ENCODE data around the gene SMIM32. TPM values are rescaled to one million over a fixed set of nuclear protein-coding genes. Genes with fewer than 3 reads are reported as not detected.

SMIM32 gene
- total and polyA plus RNA-seq, 4 donors = 0.02 TPM; not detected in 3

GRCh38 chr5:136213919-136214493, 21.0 kb upstream of the SMIM32 start:
- H3K36me3 ChIP-seq (ENCODE audit: control insufficient read depth in 4 of 4, insufficient read depth in 3 of 4, low read depth in 1 of 4, low read length in 3 of 4) = no peaks in the 10 kb centered on the region
- DNase-seq (ENCODE audit: low spot score) = no peak
- peaks cover 0 to 5% (median 0%) of the 10 kb centered on the region in 4 donors for H3K27me3 ChIP-seq (ENCODE audit: control insufficient read depth in 4 of 4, insufficient read depth in 4 of 4, low read length in 3 of 4)
- H3K4me3 ChIP-seq (ENCODE audit: low read depth in 1 of 3, low read length in 3 of 3) = no peak overlapping the region
- H3K9me3 ChIP-seq (ENCODE audit: control insufficient read depth in 4 of 4, low read length in 3 of 4) = no peaks in the 10 kb centered on the region
- WGBS = 72% methylated on average over 9 of the region's 9 CpGs
- no peaks in the 10 kb centered on the region for H3K4me1 ChIP-seq (ENCODE audit: control insufficient read depth in 4 of 4, insufficient read depth in 4 of 4, low read length in 3 of 4)
- TF ChIP-seq TAF1 (conservative IDR thresholded peaks at IDR 0.05) (no peak), YY1 (IDR thresholded peaks at IDR 0.05) (no peak), HNF4G (IDR thresholded peaks at IDR 0.05) (no peak), HNF4A (conservative IDR thresholded peaks at IDR 0.05) (no peak), RXRA (IDR thresholded peaks at IDR 0.05) (no peak), EGR1 (IDR thresholded peaks at IDR 0.05; ENCODE audit: low read depth in 2 of 2) (no peak), CTCF (IDR thresholded peaks at IDR 0.05; ENCODE audit: low read depth, low read length, missing input control) (no peak), ATF3 (IDR thresholded peaks at IDR 0.05) (no peak), ZBTB33 (IDR thresholded peaks at IDR 0.05) (no peak), RAD21 (IDR thresholded peaks at IDR 0.05) (no peak), FOXA1 (IDR thresholded peaks at IDR 0.05) (no peak), REST (IDR thresholded peaks at IDR 0.05) (no peak), JUND (IDR thresholded peaks at IDR 0.05) (no peak), FOXA2 (IDR thresholded peaks at IDR 0.05) (no peak), MAX (IDR thresholded peaks at IDR 0.05) (no peak), GABPA (IDR thresholded peaks at IDR 0.05 in 1 of 2, conservative IDR thresholded peaks at IDR 0.05 in 1 of 2) (no peak), NR2F2 (IDR thresholded peaks at IDR 0.05) (no peak), SP1 (IDR thresholded peaks at IDR 0.05) (no peak)
- no peak overlapping the region for H3K27ac ChIP-seq (ENCODE audit: low read depth in 1 of 2, low read length in 2 of 2)
- no peak overlapping the region for H3K9ac ChIP-seq (ENCODE audit: low read depth in 1 of 2, low read length in 2 of 2)
